HG02973 (cell line): ENCODE measurements around the gene NRAP.

Source experiments
- ATAC-seq: cut with Tn5 transposase; IDR thresholded peaks from one replicate; pipeline ENCODE4 v1.9.1; 2021; ENCODE audit warnings: moderate library complexity; ENCODE audit not compliant: unreplicated experiment

The NRAP gene

GRCh38 chr10:113644185-113645120 is 19.4 kb downstream of the NRAP start:
- no peak for ATAC-seq

- ATAC-seq: no peak
Observed at GRCh38 chr10:113643183-113643582, 20.7 kb downstream of the NRAP start.

- ATAC-seq: no peak
Observed at GRCh38 chr10:113641702-113642101, 22.1 kb downstream of the NRAP start.

- ATAC-seq: no peak
Observed at GRCh38 chr10:113639966-113640365, 23.9 kb downstream of the NRAP start.

- no peak for ATAC-seq
Observed at GRCh38 chr10:113631684-113632367, 32.0 kb downstream of the NRAP start.

GRCh38 chr10:113630929-113631533 is 32.8 kb downstream of the NRAP start:
- no peak for ATAC-seq

- no peak for ATAC-seq
Observed at GRCh38 chr10:113628607-113629153, 35.2 kb downstream of the NRAP start.

- ATAC-seq: no peak
Observed at GRCh38 chr10:113627836-113628235, 36.0 kb downstream of the NRAP start.

- no peak for ATAC-seq
Observed at GRCh38 chr10:113626809-113627355, 37.0 kb downstream of the NRAP start.

GRCh38 chr10:113625461-113626186 is 38.2 kb downstream of the NRAP start:
- no peak for ATAC-seq

- ATAC-seq: no peak
Observed at GRCh38 chr10:113622831-113623230, 41.0 kb downstream of the NRAP start.

- no peak for ATAC-seq
Observed at GRCh38 chr10:113621799-113622198, 42.0 kb downstream of the NRAP start.

GRCh38 chr10:113620936-113621335 is 42.9 kb downstream of the NRAP start:
- no peak for ATAC-seq

GRCh38 chr10:113620511-113620910 is 43.3 kb downstream of the NRAP start:
- no peak for ATAC-seq

- no peak for ATAC-seq
Observed at GRCh38 chr10:113619401-113619800, 44.4 kb downstream of the NRAP start.

GRCh38 chr10:113618338-113618737 is 45.5 kb downstream of the NRAP start:
- no peak for ATAC-seq

GRCh38 chr10:113617086-113617485 is 46.8 kb downstream of the NRAP start:
- no peak for ATAC-seq

GRCh38 chr10:113616244-113617074 is 47.4 kb downstream of the NRAP start:
- ATAC-seq: no peak

- ATAC-seq: no peak
Observed at GRCh38 chr10:113613977-113614690, 49.7 kb downstream of the NRAP start.
